PFSK-1 (cell line): Measurements from ENCODE around the gene NDUFA8.

Experiments
- POLR2AphosphoS5 ChIP-seq: IDR thresholded peaks from 2 replicates; pipeline ENCODE4 v1.6.1; 2012; ENCODE audit warnings: low read depth, mild to moderate bottlenecking, control low read depth, low read length, moderate library complexity
- TAF1 ChIP-seq: IDR thresholded peaks from 2 replicates; pipeline ENCODE4 v1.6.1; 2012; ENCODE audit warnings: low read length, control low read depth, borderline replicate concordance; ENCODE audit not compliant: insufficient read depth
- TF ChIP-seq, protein P1 (sequence below), 2 experiments: IDR thresholded peaks; 2 replicates each; pipeline versions ENCODE4 v1.6.1 to v1.8.0; 2011 to 2012; ENCODE audit warnings: low read depth in 2 of 2, low read length in 2 of 2, control low read depth in 1 of 2, inconsistent platforms in 1 of 2, mild to moderate bottlenecking in 1 of 2, moderate library complexity in 1 of 2; ENCODE audit not compliant: insufficient read depth in 1 of 2

DNA sequence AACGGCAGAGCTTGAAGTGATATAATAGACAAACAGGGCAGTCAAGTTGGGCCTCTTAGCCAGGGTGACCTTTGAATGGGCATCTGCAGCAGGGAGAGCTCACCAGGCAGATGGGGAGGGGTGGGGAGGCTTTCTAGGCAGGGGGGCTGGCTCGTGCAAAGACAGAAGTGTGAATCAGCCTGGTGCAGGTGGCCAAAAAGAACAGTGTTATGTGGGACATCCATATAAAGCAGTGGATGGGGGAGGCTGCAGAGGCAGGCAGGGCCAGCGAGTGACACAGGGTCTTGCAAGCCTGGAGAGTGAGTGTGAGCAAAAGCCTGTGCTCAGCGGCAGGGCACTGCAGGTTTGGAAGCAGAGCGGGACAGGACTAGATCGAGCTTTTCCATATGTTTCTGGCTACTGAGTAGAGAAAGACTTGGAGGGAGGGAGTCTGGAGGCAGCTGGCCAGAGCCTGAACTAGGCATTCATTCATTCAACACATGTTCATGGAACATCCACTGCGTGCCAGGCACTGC is 52.2 kb downstream of the NDUFA8 start:
- TF ChIP-seq POLR2AphosphoS5 (no peak), TAF1 (no peak)
- TF ChIP-seq, protein P1, sequence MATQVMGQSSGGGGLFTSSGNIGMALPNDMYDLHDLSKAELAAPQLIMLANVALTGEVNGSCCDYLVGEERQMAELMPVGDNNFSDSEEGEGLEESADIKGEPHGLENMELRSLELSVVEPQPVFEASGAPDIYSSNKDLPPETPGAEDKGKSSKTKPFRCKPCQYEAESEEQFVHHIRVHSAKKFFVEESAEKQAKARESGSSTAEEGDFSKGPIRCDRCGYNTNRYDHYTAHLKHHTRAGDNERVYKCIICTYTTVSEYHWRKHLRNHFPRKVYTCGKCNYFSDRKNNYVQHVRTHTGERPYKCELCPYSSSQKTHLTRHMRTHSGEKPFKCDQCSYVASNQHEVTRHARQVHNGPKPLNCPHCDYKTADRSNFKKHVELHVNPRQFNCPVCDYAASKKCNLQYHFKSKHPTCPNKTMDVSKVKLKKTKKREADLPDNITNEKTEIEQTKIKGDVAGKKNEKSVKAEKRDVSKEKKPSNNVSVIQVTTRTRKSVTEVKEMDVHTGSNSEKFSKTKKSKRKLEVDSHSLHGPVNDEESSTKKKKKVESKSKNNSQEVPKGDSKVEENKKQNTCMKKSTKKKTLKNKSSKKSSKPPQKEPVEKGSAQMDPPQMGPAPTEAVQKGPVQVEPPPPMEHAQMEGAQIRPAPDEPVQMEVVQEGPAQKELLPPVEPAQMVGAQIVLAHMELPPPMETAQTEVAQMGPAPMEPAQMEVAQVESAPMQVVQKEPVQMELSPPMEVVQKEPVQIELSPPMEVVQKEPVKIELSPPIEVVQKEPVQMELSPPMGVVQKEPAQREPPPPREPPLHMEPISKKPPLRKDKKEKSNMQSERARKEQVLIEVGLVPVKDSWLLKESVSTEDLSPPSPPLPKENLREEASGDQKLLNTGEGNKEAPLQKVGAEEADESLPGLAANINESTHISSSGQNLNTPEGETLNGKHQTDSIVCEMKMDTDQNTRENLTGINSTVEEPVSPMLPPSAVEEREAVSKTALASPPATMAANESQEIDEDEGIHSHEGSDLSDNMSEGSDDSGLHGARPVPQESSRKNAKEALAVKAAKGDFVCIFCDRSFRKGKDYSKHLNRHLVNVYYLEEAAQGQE (IDR thresholded peaks at IDR 0.05; ENCODE audit: insufficient read depth in 1 of 2, low read depth in 2 of 2, low read length in 2 of 2), result no peak
